ENCODE data around the gene NOL3. TPM values are rescaled to one million over a fixed set of nuclear protein-coding genes. Genes with fewer than 3 reads are reported as not detected.

Gene NOL3
- total RNA-seq (2016; rRNA removed; fragmentation: Illumina TruSeq; extraction: Trizol) (3.1 and 5.7 TPM in 2 replicates), polyA plus RNA-seq (2011; rRNA removed) (20.5 and 23.3 TPM in 2 replicates), polyA minus RNA-seq (2011; rRNA and poly(A)+ RNA removed; ENCODE audit: low replicate concordance) (5.4 and 16.0 TPM in 2 replicates), Bru-seq, nascent RNA (percentile 64 among the genes with signal in this experiment), BruChase-seq, experiment 1, labeled RNA remaining after a 6-hour chase (percentile 70 among the genes with signal in this experiment), BruChase-seq, experiment 2, labeled RNA remaining after a 2-hour chase (percentile 61 among the genes with signal in this experiment)
- total RNA-seq (2016; cell fraction: cytosol; rRNA removed; fragmentation: Illumina TruSeq; extraction: Trizol; ENCODE audit: low read depth) = 0.91 and 1.1 TPM in 2 replicates
- 3.8 and 4.1 TPM in 2 replicates for total RNA-seq (2016; cell fraction: insoluble cytoplasmic fraction; rRNA removed; fragmentation: Illumina TruSeq; extraction: Trizol)
- 2.1 and 2.2 TPM in 2 replicates for total RNA-seq (2016; cell fraction: membrane; rRNA removed; fragmentation: Illumina TruSeq; extraction: Trizol)
- total RNA-seq (2016; cell fraction: nucleus; rRNA removed; fragmentation: Illumina TruSeq; extraction: Trizol) = 2.7 and 3.0 TPM in 2 replicates
- 9.2 and 14.1 TPM in 2 replicates for polyA plus RNA-seq (2011; cell fraction: cytosol; rRNA removed)
- polyA plus RNA-seq (2011; cell fraction: nucleus; rRNA removed) = 78.8 and 95.6 TPM in 2 replicates
- polyA plus RNA-seq (2012) = 23.5 and 26.3 TPM in 2 replicates
- polyA plus RNA-seq (2016; cell fraction: cytosol; fragmentation: Illumina TruSeq; extraction: Trizol; ENCODE audit: low read depth) = 1.1 and 1.3 TPM in 2 replicates
- 3.6 TPM in 2 replicates for polyA plus RNA-seq (2016; cell fraction: insoluble cytoplasmic fraction; fragmentation: Illumina TruSeq; extraction: Trizol; ENCODE audit: low read depth)
- 2.3 and 2.9 TPM in 2 replicates for polyA plus RNA-seq (2016; cell fraction: membrane; fragmentation: Illumina TruSeq; extraction: Trizol; ENCODE audit: low read depth)
- polyA plus RNA-seq (2016; cell fraction: nucleus; fragmentation: Illumina TruSeq; extraction: Trizol; ENCODE audit: insufficient read depth, low read depth) = 18.2 and 26.0 TPM in 2 replicates
- polyA minus RNA-seq (2011; cell fraction: cytosol; rRNA and poly(A)+ RNA removed) = 2.8 and 3.7 TPM in 2 replicates
- 14.3 and 16.3 TPM in 2 replicates for polyA minus RNA-seq (2011; cell fraction: nucleus; rRNA and poly(A)+ RNA removed)
- long read RNA-seq, experiment 1, transcript NOL3-201 (4 exons, 1,394 nt) = major isoform, 5 of 10 reads
- long read RNA-seq, experiment 1, partial matches to known transcripts = 4 of 10 reads
- long read RNA-seq, experiment 1, other reads (novel, unspliced or antisense) = 1 of 10 reads
- long read RNA-seq, experiment 2, partial matches to known transcripts = 7 of 12 reads
- long read RNA-seq, experiment 2, other reads (novel, unspliced or antisense) = 2 of 12 reads

GRCh38 chr16:67170168-67170948 lies at the start of gene NOL3:
Gene NOL3, plus strand, starts transcription at chr16:67170538.
- no peaks in the 10 kb centered on the region for H3K79me2 ChIP-seq (ENCODE audit: insufficient read depth, low read length)
- H3K4me2 ChIP-seq (ENCODE audit: low read depth, low read length) = peak within 1 kb of the TSS; percentile 99
- WGBS (ENCODE audit: low lambda C conversion rate) = 1% methylated on average over 23 of the region's 50 CpGs
- peak within 1 kb of the TSS; percentile 65 to 78 (median 67) for H3K4me3 ChIP-seq (replicated peaks in 1 of 3; ENCODE audit: insufficient read depth in 1 of 3, low read depth in 2 of 3, low read length in 3 of 3)
- no peaks in the 10 kb centered on the region for H4K20me1 ChIP-seq (ENCODE audit: insufficient read depth, low read length)
- H3K36me3 ChIP-seq (replicated peaks in 1 of 2; ENCODE audit: control insufficient read depth in 1 of 2, insufficient read depth in 2 of 2, low read length in 2 of 2) = no peaks in the 10 kb centered on the region; a peak in 1 of 5 replicates
- DNase-seq (ENCODE audit: low spot score) (peak; percentile 87), FAIRE-seq (no peak), ATAC-seq (peak; percentile 58)
- intact Hi-C loops (cut with micrococcal nuclease; ENCODE audit: unreplicated experiment) = loop anchor here (1.0 kb wide), 2 partner anchors 13 to 193 kb away; partner anchors contain the start of gene MATCAP1
- no peaks in the 10 kb centered on the region for H3K9me3 ChIP-seq (ENCODE audit: low read length)
- no TSS peak for BruUV-seq (replicated peaks)
- peaks cover 4 to 34% of the 10 kb centered on the region in 2 experiments for H3K27me3 ChIP-seq (ENCODE audit: control insufficient read depth in 1 of 2, insufficient read depth in 2 of 2, low read length in 2 of 2)
- POLR2A ChIA-PET = interaction anchor here (0.6 to 3.4 kb wide), 25 partner anchors 11 to 340 kb away, joined by 3 to 54 read pairs (median 4); partner anchors contain the start of genes B3GNT9, CBFB, E2F4 and EXOC3L1
- H2AFZ ChIP-seq (ENCODE audit: low read length) = peak within 1 kb of the TSS; percentile 30
- in situ Hi-C loops (cut with HindIII; ENCODE audit: extremely low pct_ligation_motif_present, low pct_unique_long_range_greater_than_20kb) = no loop called here
- H3K9ac ChIP-seq (ENCODE audit: insufficient read depth, low read depth, low read length) = peak within 1 kb of the TSS; percentile 75
- peak within 1 kb of the TSS; percentile 71 for H3K27ac ChIP-seq (ENCODE audit: extremely low read length, insufficient read depth, low read length)
- peaks cover 63% of the 10 kb centered on the region for H3K4me1 ChIP-seq (ENCODE audit: insufficient read depth, low read length)
- CTCF ChIA-PET (ENCODE audit: low intra/inter-chr PET ratio, low total read pairs) = interaction anchor here (0.7 to 1.5 kb wide), 3 partner anchors 11 to 13 kb away, joined by 3 to 4 read pairs (median 3); partner anchors contain the start of genes FBXL8, MATCAP1 and TRADD
- no peak for TF ChIP-seq MTF2 (CRISPR knock-in tag; IDR thresholded peaks at IDR 0.05; ENCODE audit: borderline replicate concordance)
- no peak for TF ChIP-seq ZNF644 (CRISPR knock-in tag; IDR thresholded peaks at IDR 0.05; ENCODE audit: low read depth)
- TF ChIP-seq, protein P1, sequence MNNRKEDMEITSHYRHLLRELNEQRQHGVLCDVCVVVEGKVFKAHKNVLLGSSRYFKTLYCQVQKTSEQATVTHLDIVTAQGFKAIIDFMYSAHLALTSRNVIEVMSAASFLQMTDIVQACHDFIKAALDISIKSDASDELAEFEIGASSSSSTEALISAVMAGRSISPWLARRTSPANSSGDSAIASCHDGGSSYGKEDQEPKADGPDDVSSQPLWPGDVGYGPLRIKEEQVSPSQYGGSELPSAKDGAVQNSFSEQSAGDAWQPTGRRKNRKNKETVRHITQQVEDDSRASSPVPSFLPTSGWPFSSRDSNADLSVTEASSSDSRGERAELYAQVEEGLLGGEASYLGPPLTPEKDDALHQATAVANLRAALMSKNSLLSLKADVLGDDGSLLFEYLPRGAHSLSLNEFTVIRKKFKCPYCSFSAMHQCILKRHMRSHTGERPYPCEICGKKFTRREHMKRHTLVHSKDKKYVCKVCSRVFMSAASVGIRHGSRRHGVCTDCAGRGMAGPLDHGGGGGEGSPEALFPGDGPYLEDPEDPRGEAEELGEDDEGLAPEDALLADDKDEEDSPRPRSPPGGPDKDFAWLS (CRISPR knock-in tag; IDR thresholded peaks at IDR 0.05; ENCODE audit: borderline replicate concordance) = no peak
- TF ChIP-seq, protein P2, sequence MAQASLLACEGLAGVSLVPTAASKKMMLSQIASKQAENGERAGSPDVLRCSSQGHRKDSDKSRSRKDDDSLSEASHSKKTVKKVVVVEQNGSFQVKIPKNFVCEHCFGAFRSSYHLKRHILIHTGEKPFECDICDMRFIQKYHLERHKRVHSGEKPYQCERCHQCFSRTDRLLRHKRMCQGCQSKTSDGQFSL (CRISPR knock-in tag; IDR thresholded peaks at IDR 0.05) = 0 out of 2 replicates have a peak, but pooled peaks have one; percentile 16
- no peak for TF ChIP-seq ZNF24 (IDR thresholded peaks at IDR 0.05)
- no peak for TF ChIP-seq GLI4 (CRISPR knock-in tag; IDR thresholded peaks at IDR 0.05; ENCODE audit: borderline replicate concordance)
- TF ChIP-seq ZFP1 (CRISPR knock-in tag; IDR thresholded peaks at IDR 0.05) = no peak
- TF ChIP-seq RBM39 (IDR thresholded peaks at IDR 0.05; ENCODE audit: low read depth, low read length, poor library complexity, severe bottlenecking) = peak; percentile 31
- TF ChIP-seq, protein P3, sequence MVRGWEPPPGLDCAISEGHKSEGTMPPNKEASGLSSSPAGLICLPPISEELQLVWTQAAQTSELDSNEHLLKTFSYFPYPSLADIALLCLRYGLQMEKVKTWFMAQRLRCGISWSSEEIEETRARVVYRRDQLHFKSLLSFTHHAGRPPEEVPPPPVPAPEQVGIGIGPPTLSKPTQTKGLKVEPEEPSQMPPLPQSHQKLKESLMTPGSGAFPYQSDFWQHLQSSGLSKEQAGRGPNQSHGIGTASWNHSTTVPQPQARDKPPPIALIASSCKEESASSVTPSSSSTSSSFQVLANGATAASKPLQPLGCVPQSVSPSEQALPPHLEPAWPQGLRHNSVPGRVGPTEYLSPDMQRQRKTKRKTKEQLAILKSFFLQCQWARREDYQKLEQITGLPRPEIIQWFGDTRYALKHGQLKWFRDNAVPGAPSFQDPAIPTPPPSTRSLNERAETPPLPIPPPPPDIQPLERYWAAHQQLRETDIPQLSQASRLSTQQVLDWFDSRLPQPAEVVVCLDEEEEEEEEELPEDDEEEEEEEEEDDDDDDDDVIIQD (CRISPR knock-in tag; IDR thresholded peaks at IDR 0.05; ENCODE audit: low read depth) = no peak; the same call in 1 of the 2 replicates
- no peak for TF ChIP-seq ZNF251 (CRISPR knock-in tag; IDR thresholded peaks at IDR 0.05)
- no peak for TF ChIP-seq ZNF800 (CRISPR knock-in tag; IDR thresholded peaks at IDR 0.05)
